Upper lobe of left lung (tissue), 4 donors: ENCODE data around the gene PRDM16.

Experiments
- CTCF ChIP-seq, 6 experiments: fragments of 450-650 bp in 4 of 6; fragments of 200-600 bp in 2 of 6; sonication (generic) in 2 of 6; IDR thresholded peaks; one replicate each; pipeline ENCODE4 v1.5.1; 2016 to 2019; ENCODE audit warnings: antibody characterized with exemption in 6 of 6
- POLR2A ChIP-seq, 4 donors: fragments of 450-650 bp; IDR thresholded peaks; one replicate each; pipeline ENCODE4 v1.5.1; 2016 to 2017; ENCODE audit warnings: antibody characterized with exemption in 4 of 4, mild to moderate bottlenecking in 2 of 4
- POLR2AphosphoS5 ChIP-seq, 2 donors: sonication (generic); formaldehyde crosslinking; IDR thresholded peaks; one replicate each; pipeline ENCODE4 v1.5.1; 2017; ENCODE audit warnings: antibody characterized with exemption in 2 of 2

GRCh38 chr1:3293563-3294080 lies 224.6 kb downstream of the PRDM16 start:
- no peak for TF ChIP-seq CTCF (IDR thresholded peaks at IDR 0.05)
- no peak for TF ChIP-seq POLR2A (IDR thresholded peaks at IDR 0.05)
- no peak for TF ChIP-seq POLR2AphosphoS5 (IDR thresholded peaks at IDR 0.05)
